BLaER1 (cell line): ENCODE data around the gene DESI1.
"Not testable (repeated sequence)": the region's sequence is repeated elsewhere in the genome, so short reads cannot be mapped to it uniquely, and the experiment has no call there.

ENCODE experiments used
- H3K27ac ChIP-seq: shearing (Covaris generic); formaldehyde crosslinking; 2 replicates; pipeline ENCODE4 v1.8.1; 2022
- H3K27me3 ChIP-seq: shearing (Covaris generic); formaldehyde crosslinking; 2 replicates; pipeline ENCODE4 v1.8.1; 2022
- H3K36me3 ChIP-seq: shearing (Covaris generic); formaldehyde crosslinking; 2 replicates; pipeline ENCODE4 v1.8.1; 2022
- H3K4me1 ChIP-seq: shearing (Covaris generic); formaldehyde crosslinking; 2 replicates; pipeline ENCODE4 v1.8.1; 2022
- H3K4me2 ChIP-seq: shearing (Covaris generic); formaldehyde crosslinking; 2 replicates; pipeline ENCODE4 v1.8.1; 2022
- H3K4me3 ChIP-seq: shearing (Covaris generic); formaldehyde crosslinking; 2 replicates; pipeline ENCODE4 v1.8.1; 2022
- H3K9ac ChIP-seq: shearing (Covaris generic); formaldehyde crosslinking; 2 replicates; pipeline ENCODE4 v1.8.1; 2022
- H3K9me3 ChIP-seq: shearing (Covaris generic); formaldehyde crosslinking; 2 replicates; pipeline ENCODE4 v1.8.1; 2022
- H4K20me1 ChIP-seq: shearing (Covaris generic); formaldehyde crosslinking; 2 replicates; pipeline ENCODE4 v1.8.1; 2022
- Cebpa-rat ChIP-seq: shearing (Covaris generic); IDR thresholded peaks from 2 replicates; pipeline ENCODE4 v1.8.1; 2022

The DESI1 gene

GRCh38 chr22:41657709-41658108 is 36.9 kb upstream of the DESI1 start:
- Histone ChIP-seq H3K4me3 (no peak overlapping the region), H3K9ac (no peak overlapping the region), H3K4me1 (no peaks in the 10 kb centered on the region), H3K4me2 (no peak overlapping the region), H3K27ac (no peak overlapping the region), H4K20me1 (peaks cover 91% of the 10 kb centered on the region), H3K36me3 (peaks cover 100% of the 10 kb centered on the region), H3K27me3 (no peaks in the 10 kb centered on the region), H3K9me3 (no peaks in the 10 kb centered on the region)
- no peak for TF ChIP-seq Cebpa-rat

GRCh38 chr22:41656556-41656955 is 35.7 kb upstream of the DESI1 start:
- no peaks in the 10 kb centered on the region for H3K4me1 ChIP-seq
- peaks cover 100% of the 10 kb centered on the region for H3K36me3 ChIP-seq
- no peak overlapping the region for H3K9ac ChIP-seq
- no peak overlapping the region for H3K27ac ChIP-seq
- TF ChIP-seq Cebpa-rat = no peak
- no peak overlapping the region for H3K4me2 ChIP-seq
- no peak overlapping the region for H3K4me3 ChIP-seq
- H3K27me3 ChIP-seq = no peaks in the 10 kb centered on the region
- peaks cover 92% of the 10 kb centered on the region for H4K20me1 ChIP-seq
- no peaks in the 10 kb centered on the region for H3K9me3 ChIP-seq

GRCh38 chr22:41654322-41654721 is 33.5 kb upstream of the DESI1 start:
- Histone ChIP-seq H3K4me1 (no peaks in the 10 kb centered on the region), H3K4me2 (no peak overlapping the region), H3K9ac (no peak overlapping the region), H3K9me3 (no peaks in the 10 kb centered on the region), H3K27me3 (no peaks in the 10 kb centered on the region), H3K27ac (no peak overlapping the region), H4K20me1 (peaks cover 90% of the 10 kb centered on the region), H3K4me3 (no peak overlapping the region), H3K36me3 (peaks cover 100% of the 10 kb centered on the region)
- no peak for TF ChIP-seq Cebpa-rat

- peaks cover 91% of the 10 kb centered on the region for H4K20me1 ChIP-seq
- H3K4me1 ChIP-seq = no peaks in the 10 kb centered on the region
- H3K27ac ChIP-seq = no peak overlapping the region
- H3K9ac ChIP-seq = no peak overlapping the region
- no peaks in the 10 kb centered on the region for H3K27me3 ChIP-seq
- no peak for TF ChIP-seq Cebpa-rat
- H3K4me3 ChIP-seq = no peak overlapping the region
- no peak overlapping the region for H3K4me2 ChIP-seq
- H3K36me3 ChIP-seq = peaks cover 99% of the 10 kb centered on the region
- no peaks in the 10 kb centered on the region for H3K9me3 ChIP-seq
These were observed 30.0 kb upstream of the DESI1 start for GRCh38 chr22:41650821-41651220.

- no peak for TF ChIP-seq Cebpa-rat
- Histone ChIP-seq H3K36me3 (peaks cover 99% of the 10 kb centered on the region), H3K9ac (no peak overlapping the region), H3K4me3 (no peak overlapping the region), H3K27me3 (no peaks in the 10 kb centered on the region), H3K9me3 (no peaks in the 10 kb centered on the region), H4K20me1 (peaks cover 91% of the 10 kb centered on the region), H3K4me1 (no peaks in the 10 kb centered on the region), H3K27ac (no peak overlapping the region), H3K4me2 (no peak overlapping the region)
These were observed 29.4 kb upstream of the DESI1 start for GRCh38 chr22:41650229-41650628.

- H3K4me3 ChIP-seq = no peak overlapping the region
- no peak overlapping the region for H3K4me2 ChIP-seq
- no peak overlapping the region for H3K27ac ChIP-seq
- peaks cover 97% of the 10 kb centered on the region for H3K36me3 ChIP-seq
- no peaks in the 10 kb centered on the region for H3K27me3 ChIP-seq
- H3K9ac ChIP-seq = no peak overlapping the region
- TF ChIP-seq Cebpa-rat = no peak
- peaks cover 89% of the 10 kb centered on the region for H4K20me1 ChIP-seq
- no peaks in the 10 kb centered on the region for H3K9me3 ChIP-seq
- no peaks in the 10 kb centered on the region for H3K4me1 ChIP-seq
These were observed 27.6 kb upstream of the DESI1 start for GRCh38 chr22:41648432-41648831.

GRCh38 chr22:41647771-41648170 is 26.9 kb upstream of the DESI1 start:
- H3K4me1 ChIP-seq = no peaks in the 10 kb centered on the region
- H3K4me3 ChIP-seq = no peak overlapping the region
- H3K27ac ChIP-seq = no peak overlapping the region
- H3K36me3 ChIP-seq = peaks cover 97% of the 10 kb centered on the region
- no peak for TF ChIP-seq Cebpa-rat
- H4K20me1 ChIP-seq = peaks cover 89% of the 10 kb centered on the region
- H3K27me3 ChIP-seq = no peaks in the 10 kb centered on the region
- H3K9ac ChIP-seq = no peak overlapping the region
- H3K4me2 ChIP-seq = no peak overlapping the region
- H3K9me3 ChIP-seq = no peaks in the 10 kb centered on the region

- H4K20me1 ChIP-seq = peaks cover 91% of the 10 kb centered on the region
- TF ChIP-seq Cebpa-rat = no peak
- H3K9me3 ChIP-seq = no peaks in the 10 kb centered on the region
- no peak overlapping the region for H3K4me2 ChIP-seq
- H3K27ac ChIP-seq = no peak overlapping the region
- no peaks in the 10 kb centered on the region for H3K4me1 ChIP-seq
- peaks cover 98% of the 10 kb centered on the region for H3K36me3 ChIP-seq
- no peaks in the 10 kb centered on the region for H3K27me3 ChIP-seq
- H3K9ac ChIP-seq = no peak overlapping the region
- no peak overlapping the region for H3K4me3 ChIP-seq
These were observed 21.7 kb upstream of the DESI1 start for GRCh38 chr22:41642331-41643110.

- Histone ChIP-seq H3K27ac (no peak overlapping the region), H4K20me1 (peaks cover 86% of the 10 kb centered on the region), H3K4me2 (no peak overlapping the region), H3K9me3 (no peaks in the 10 kb centered on the region), H3K4me1 (no peaks in the 10 kb centered on the region), H3K36me3 (peaks cover 98% of the 10 kb centered on the region), H3K27me3 (no peaks in the 10 kb centered on the region), H3K9ac (no peak overlapping the region), H3K4me3 (no peak overlapping the region)
- TF ChIP-seq Cebpa-rat = no peak
These were observed 21.0 kb upstream of the DESI1 start for GRCh38 chr22:41641854-41642253.

GRCh38 chr22:41638748-41639147 is 17.9 kb upstream of the DESI1 start:
- H3K27me3 ChIP-seq = no peaks in the 10 kb centered on the region
- H3K4me2 ChIP-seq = no peak overlapping the region
- H3K36me3 ChIP-seq = peaks cover 98% of the 10 kb centered on the region
- no peak overlapping the region for H3K27ac ChIP-seq
- H3K9ac ChIP-seq = no peak overlapping the region
- TF ChIP-seq Cebpa-rat = no peak
- no peaks in the 10 kb centered on the region for H3K9me3 ChIP-seq
- H3K4me3 ChIP-seq = no peak overlapping the region
- H3K4me1 ChIP-seq = no peaks in the 10 kb centered on the region
- peaks cover 83% of the 10 kb centered on the region for H4K20me1 ChIP-seq

GRCh38 chr22:41638124-41638523 is 17.3 kb upstream of the DESI1 start:
- no peak overlapping the region for H3K4me2 ChIP-seq
- no peaks in the 10 kb centered on the region for H3K27me3 ChIP-seq
- H3K4me3 ChIP-seq = no peak overlapping the region
- no peak for TF ChIP-seq Cebpa-rat
- H3K4me1 ChIP-seq = no peaks in the 10 kb centered on the region
- H3K27ac ChIP-seq = no peak overlapping the region
- H3K9ac ChIP-seq = no peak overlapping the region
- H3K9me3 ChIP-seq = no peaks in the 10 kb centered on the region
- H3K36me3 ChIP-seq = peaks cover 100% of the 10 kb centered on the region
- peaks cover 85% of the 10 kb centered on the region for H4K20me1 ChIP-seq

- not testable (repeated sequence) for H3K27ac ChIP-seq, H3K4me3 ChIP-seq, H3K9ac ChIP-seq, H3K4me1 ChIP-seq, H3K9me3 ChIP-seq, H3K4me2 ChIP-seq, H3K27me3 ChIP-seq
- Histone ChIP-seq H3K36me3 (peaks cover 100% of the 10 kb centered on the region), H4K20me1 (peaks cover 85% of the 10 kb centered on the region)
These were observed 16.8 kb upstream of the DESI1 start for GRCh38 chr22:41637623-41638022.
